Fibroblast of lung (primary cell): ENCODE results near the gene RAI1.

Experiments
- CTCF ChIP-seq, 2 donors: IDR thresholded peaks in 1 of 2; conservative IDR thresholded peaks in 1 of 2; 1 replicate in 1 of 2; 2 replicates in 1 of 2; pipeline ENCODE4 v1.5.1; 2011 to 2012; ENCODE audit warnings: low read length in 2 of 2, control low read depth in 1 of 2, inconsistent platforms in 1 of 2, low read depth in 1 of 2, mild to moderate bottlenecking in 1 of 2
- EZH2 ChIP-seq: IDR thresholded peaks from 2 replicates; pipeline ENCODE4 v1.5.1; 2012; ENCODE audit warnings: low read length, control low read depth, mild to moderate bottlenecking; ENCODE audit errors: missing control alignments

- TF ChIP-seq CTCF (conservative IDR thresholded peaks at IDR 0.05 in 1 of 2, IDR thresholded peaks at IDR 0.05 in 1 of 2; ENCODE audit: low read depth in 1 of 2, low read length in 2 of 2): no peak
- TF ChIP-seq EZH2: no peak
Measured at GRCh38 chr17:17798573-17799255, 117.5 kb downstream of the RAI1 start.
